Brain microvascular endothelial cell (primary cell): ENCODE data around the gene IL10RA.

Experiments
- DNase-seq: peaks from one replicate; pipeline ENCODE4 v3.0.0-alpha.2; 2020
- H3K27ac ChIP-seq: fragments of 250-450 bp; sonication (Bioruptor Pico); 2 replicates; pipeline ENCODE4 v1.5.1; 2020; ENCODE audit warnings: mild to moderate bottlenecking, moderate library complexity
- H3K27me3 ChIP-seq: fragments of 250-450 bp; sonication (Bioruptor Pico); replicated peaks from 2 replicates; pipeline ENCODE4 v1.5.1; 2020; ENCODE audit warnings: mild to moderate bottlenecking
- H3K36me3 ChIP-seq: fragments of 250-450 bp; sonication (Bioruptor Pico); replicated peaks from 2 replicates; pipeline ENCODE4 v1.5.1; 2020; ENCODE audit warnings: mild to moderate bottlenecking
- H3K4me3 ChIP-seq: 2 replicates; pipeline ENCODE4 v1.5.1; 2011; ENCODE audit warnings: low read depth, mild to moderate bottlenecking, control low read depth, low read length, moderate library complexity
- CTCF ChIP-seq: IDR thresholded peaks from 2 replicates; pipeline ENCODE4 v1.5.1; 2011; ENCODE audit warnings: low read depth, mild to moderate bottlenecking, moderate library complexity, low read length, control low read depth, inconsistent platforms; ENCODE audit errors: missing control alignments
- in situ Hi-C: cut with HindIII; loops from 2 replicates; pipeline ENCODE4 v1.10.0; 2017; ENCODE audit warnings: low sequenced_read_pairs, low pct_ligation_motif_present

The IL10RA gene

GRCh38 chr11:118042796-118043195, 56.6 kb downstream of the IL10RA start:
- TF ChIP-seq CTCF: no peak
- Histone ChIP-seq H3K4me3 (no peak overlapping the region), H3K27me3 (peaks cover 2% of the 10 kb centered on the region), H3K36me3 (no peaks in the 10 kb centered on the region), H3K27ac (no peak overlapping the region)
- no peak for DNase-seq
- in situ Hi-C loops: no loop called here

GRCh38 chr11:118045191-118045590, 59.0 kb downstream of the IL10RA start:
- in situ Hi-C loops: no loop called here
- no peak for TF ChIP-seq CTCF
- H3K36me3 ChIP-seq: no peaks in the 10 kb centered on the region
- no peak for DNase-seq
- H3K27ac ChIP-seq: no peak overlapping the region
- H3K4me3 ChIP-seq: no peak overlapping the region
- H3K27me3 ChIP-seq: peaks cover 2% of the 10 kb centered on the region

- in situ Hi-C loops: no loop called here
- no peak overlapping the region for H3K4me3 ChIP-seq
- DNase-seq: no peak
- no peak for TF ChIP-seq CTCF
- H3K27me3 ChIP-seq: peaks cover 2% of the 10 kb centered on the region
- H3K36me3 ChIP-seq: no peaks in the 10 kb centered on the region
- no peak overlapping the region for H3K27ac ChIP-seq
These were observed 60.1 kb downstream of the IL10RA start for GRCh38 chr11:118046051-118046963.

- no peak overlapping the region for H3K27ac ChIP-seq
- DNase-seq: no peak
These were observed 60.9 kb downstream of the IL10RA start for GRCh38 chr11:118046964-118047700.

GRCh38 chr11:118047749-118048148, 61.6 kb downstream of the IL10RA start:
- H3K4me3 ChIP-seq: no peak overlapping the region
- in situ Hi-C loops: no loop called here
- TF ChIP-seq CTCF: no peak
- H3K36me3 ChIP-seq: no peaks in the 10 kb centered on the region
- no peak overlapping the region for H3K27ac ChIP-seq
- DNase-seq: no peak
- peaks cover 2% of the 10 kb centered on the region for H3K27me3 ChIP-seq

More at GRCh38 chr11:118046964-118047700, 60.9 kb downstream of the IL10RA start:
- in situ Hi-C loops: no loop called here
- Histone ChIP-seq H3K4me3 (no peak overlapping the region), H3K27me3 (peaks cover 2% of the 10 kb centered on the region), H3K36me3 (no peaks in the 10 kb centered on the region)
- no peak for TF ChIP-seq CTCF
